ENCODE results near the gene ITK. TPM values are rescaled to one million over a fixed set of nuclear protein-coding genes. Genes with fewer than 3 reads are reported as not detected.

The ITK gene
- total and polyA plus RNA-seq, 2 donors (not counting 3 experiments of a cell fraction or from before 2014, with no cell fraction given), result not detected

DNA sequence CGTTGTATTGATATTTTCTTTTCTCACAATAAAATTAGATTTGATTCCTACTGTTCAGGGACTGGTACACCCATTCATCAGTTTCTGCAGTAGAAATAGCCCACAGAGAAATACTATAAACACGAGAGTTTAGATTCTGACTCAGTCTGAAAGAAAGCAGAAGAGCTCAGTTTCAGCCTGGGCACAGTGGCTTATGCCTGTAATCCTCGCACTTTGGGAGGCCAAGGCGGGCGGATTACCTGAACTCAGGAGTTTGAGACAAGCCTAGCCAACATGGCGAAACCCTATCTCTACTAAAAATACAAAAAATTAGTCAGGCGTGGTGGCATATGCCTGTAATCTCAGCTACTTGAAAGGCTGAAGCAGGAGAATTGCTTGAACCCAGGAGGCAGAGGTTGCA, 8.6 kb downstream of the ITK start:
- no peak overlapping the region for H3K9ac ChIP-seq (replicated peaks; ENCODE audit: extremely low read depth, insufficient read depth, low read length)
- no peaks in the 10 kb centered on the region for H3K9me1 ChIP-seq (replicated peaks; ENCODE audit: control insufficient read depth, extremely low read depth, insufficient read depth, low read length)
- no peaks in the 10 kb centered on the region for H3K9me3 ChIP-seq (replicated peaks; ENCODE audit: control insufficient read depth, insufficient read depth, low read length)
- no peak overlapping the region for H3K27ac ChIP-seq (ENCODE audit: insufficient read depth, low read depth, low read length)
- intact Hi-C loops (cut with micrococcal nuclease) (no loop called here), dilution Hi-C loops (cut with MboI; ENCODE audit: extremely low pct_ligation_motif_present, low sequenced_read_pairs) (no loop called here)
- FAIRE-seq, result no peak
- ChIA-PET CTCF (no interaction called here), POLR2A (no interaction called here)
- no TSS peak for BruUV-seq (replicated peaks)
- H4K20me1 ChIP-seq (replicated peaks; ENCODE audit: control insufficient read depth, extremely low read depth, insufficient read depth, low read length), result no peaks in the 10 kb centered on the region
- H3K27me3 ChIP-seq (ENCODE audit: control insufficient read depth in 2 of 2, insufficient read depth in 2 of 2, low read length in 2 of 2), result no peaks in the 10 kb centered on the region
- no peak overlapping the region for H2AFZ ChIP-seq (ENCODE audit: low read depth, low read length)
- no peak for DNase-seq (ENCODE audit: low read depth, low spot score)
- no peak overlapping the region for H3K4me2 ChIP-seq (ENCODE audit: insufficient read depth, low read length)
- no peak for TF ChIP-seq GATA2 (IDR thresholded peaks at IDR 0.05; ENCODE audit: insufficient read depth, insufficient read length, low read depth, low read length)
- no peak for TF ChIP-seq POLR2AphosphoS5 (IDR thresholded peaks at IDR 0.05; ENCODE audit: insufficient read depth, low read depth, low read length)
- TF ChIP-seq CTCF (IDR thresholded peaks at IDR 0.05; ENCODE audit: extremely low read depth in 1 of 2, insufficient read depth in 1 of 2, low read depth in 1 of 2, low read length in 2 of 2), result no peak
- TF ChIP-seq, protein P1, sequence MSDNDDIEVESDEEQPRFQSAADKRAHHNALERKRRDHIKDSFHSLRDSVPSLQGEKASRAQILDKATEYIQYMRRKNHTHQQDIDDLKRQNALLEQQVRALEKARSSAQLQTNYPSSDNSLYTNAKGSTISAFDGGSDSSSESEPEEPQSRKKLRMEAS (IDR thresholded peaks at IDR 0.05; ENCODE audit: insufficient read depth, insufficient read length), result no peak
- no peak for TF ChIP-seq EZH2 (IDR thresholded peaks at IDR 0.05; ENCODE audit: borderline replicate concordance, low read depth, low read length, severe bottlenecking)
- H3K79me2 ChIP-seq (ENCODE audit: control insufficient read depth, insufficient read depth, low read length), result no peaks in the 10 kb centered on the region
- H3K4me1 ChIP-seq (ENCODE audit: control insufficient read depth, extremely low read depth, insufficient read depth, low read length), result no peaks in the 10 kb centered on the region
- no peaks in the 10 kb centered on the region for H3K36me3 ChIP-seq (ENCODE audit: control insufficient read depth in 2 of 2, extremely low read depth in 1 of 2, insufficient read depth in 2 of 2, low read length in 2 of 2)
- H3K4me3 ChIP-seq (replicated peaks in 1 of 3; ENCODE audit: insufficient read depth in 1 of 3, low read depth in 1 of 3, low read length in 3 of 3), result no peak overlapping the region

Measured in endothelial cell of umbilical vein (primary cell).